ENCODE data around the gene COBLL1. TPM values are rescaled to one million over a fixed set of nuclear protein-coding genes. Genes with fewer than 3 reads are reported as not detected.

The COBLL1 gene
- polyA plus RNA-seq, 6 donors from 2014 or later = 39.0 to 91.5 (median 76.4) TPM

DNA sequence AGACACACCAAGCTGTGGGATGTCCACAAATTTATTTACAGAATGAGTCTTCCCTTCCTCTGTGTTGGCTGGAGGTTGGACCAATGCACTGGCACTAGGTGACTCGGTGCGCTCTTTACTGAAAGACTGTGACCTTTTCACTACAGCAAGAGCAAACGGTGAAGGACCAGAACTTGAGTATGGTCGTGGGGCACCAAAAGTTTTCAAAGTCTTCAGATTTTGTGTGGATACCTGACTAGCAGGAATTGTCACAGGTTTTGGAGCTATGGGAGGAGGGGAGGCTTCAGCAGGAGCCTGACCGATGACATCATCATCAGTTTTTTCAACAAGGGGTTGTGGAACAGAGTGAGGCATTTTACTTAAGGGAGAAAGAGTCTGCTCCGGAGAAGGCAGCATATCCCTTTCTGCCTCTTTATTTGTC, 147.3 kb downstream of the COBLL1 start:
- Mint-ChIP-seq H3K36me3 (peaks cover 35 to 54% of the 10 kb centered on the region in 2 donors), H3K4me1 (peaks cover 0 to 8% (median 5%) of the 10 kb centered on the region in 3 donors), H3K9me3 (no peaks in the 10 kb centered on the region), H3K27me3 (no peaks in the 10 kb centered on the region), H3K4me3 (peak overlapping the region in 2 of 8 donors; percentile 2 to 47), H3K27ac (peak overlapping the region in 2 of 6 donors; percentile 16 to 81)
- ATAC-seq (ENCODE audit: low read depth in 2 of 2) (no peak), DNase-seq (no peak)

DNA sequence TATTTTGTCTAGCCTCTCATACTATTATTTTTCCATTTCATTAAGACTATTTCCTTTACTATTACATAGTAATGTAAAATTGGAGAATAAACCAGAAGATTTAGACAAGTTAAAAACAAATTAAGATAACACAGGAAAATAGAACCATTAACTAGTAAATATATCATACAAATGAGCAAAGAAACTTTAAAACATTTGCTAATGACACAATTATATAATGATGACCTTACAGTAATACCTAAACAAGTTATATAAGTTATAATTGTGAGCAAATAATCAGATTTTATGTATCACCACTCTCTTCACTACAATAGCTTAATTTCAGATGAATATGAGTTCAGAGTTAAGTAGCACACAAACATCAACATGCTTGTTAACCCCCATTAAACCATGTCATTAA, 147.8 kb downstream of the COBLL1 start:
- Mint-ChIP-seq H3K27me3 (no peaks in the 10 kb centered on the region), H3K4me3 (no peak overlapping the region), H3K27ac (no peak overlapping the region), H3K9me3 (no peaks in the 10 kb centered on the region), H3K4me1 (peaks cover 0 to 8% (median 5%) of the 10 kb centered on the region in 3 donors), H3K36me3 (peaks cover 40 to 54% of the 10 kb centered on the region in 2 donors)
- DNase-seq (no peak), ATAC-seq (ENCODE audit: low read depth in 2 of 2) (no peak)

DNA sequence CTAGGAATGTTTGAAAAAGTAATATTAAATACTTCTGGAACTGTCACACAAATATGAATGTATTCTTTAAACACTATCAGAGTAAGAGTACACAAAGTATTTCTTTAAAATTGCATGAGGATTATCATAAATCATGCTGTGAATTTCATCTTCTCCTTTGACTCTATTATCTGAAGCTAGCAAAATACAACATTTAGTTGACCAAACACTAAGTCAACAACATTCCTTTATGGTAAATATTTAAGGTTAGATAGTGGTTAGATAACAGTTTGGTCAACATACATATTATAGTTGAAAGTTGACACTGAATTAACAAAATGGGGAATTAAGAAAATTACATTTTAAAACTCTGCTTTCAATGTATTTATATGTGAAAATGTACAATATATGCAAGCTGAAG, 148.2 kb downstream of the COBLL1 start:
- no peak overlapping the region for H3K4me3 Mint-ChIP-seq
- H3K4me1 Mint-ChIP-seq = peaks cover 0 to 8% (median 5%) of the 10 kb centered on the region in 3 donors
- no peak for ATAC-seq (ENCODE audit: low read depth in 2 of 2)
- DNase-seq = no peak
- no peaks in the 10 kb centered on the region for H3K9me3 Mint-ChIP-seq
- H3K27me3 Mint-ChIP-seq = no peaks in the 10 kb centered on the region
- H3K36me3 Mint-ChIP-seq = peaks cover 40 to 54% of the 10 kb centered on the region in 2 donors
- no peak overlapping the region for H3K27ac Mint-ChIP-seq

DNA sequence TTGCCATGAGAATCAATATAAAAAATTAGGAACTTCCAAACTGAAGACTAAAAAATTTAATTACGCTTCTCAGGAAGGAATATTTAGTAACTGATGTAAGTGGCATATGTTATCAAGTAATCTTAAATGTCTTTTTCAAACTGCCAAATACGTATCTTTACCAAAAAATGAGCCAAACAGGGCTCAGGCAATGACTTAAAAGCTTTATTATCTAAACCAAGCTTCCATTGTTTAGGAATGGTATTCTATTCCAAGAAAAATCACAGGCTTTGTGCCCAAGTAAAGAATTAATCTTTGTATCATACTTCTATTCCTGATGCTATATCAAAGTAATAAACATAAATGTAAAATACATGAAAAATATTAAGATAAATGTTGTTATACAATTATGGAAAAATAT, 148.7 kb downstream of the COBLL1 start:
- DNase-seq (no peak), ATAC-seq (ENCODE audit: low read depth in 2 of 2) (no peak)
- Mint-ChIP-seq H3K4me1 (peaks cover 0 to 8% (median 5%) of the 10 kb centered on the region in 3 donors), H3K9me3 (no peaks in the 10 kb centered on the region), H3K36me3 (peaks cover 40 to 54% of the 10 kb centered on the region in 2 donors), H3K27me3 (no peaks in the 10 kb centered on the region), H3K4me3 (no peak overlapping the region), H3K27ac (no peak overlapping the region)

DNA sequence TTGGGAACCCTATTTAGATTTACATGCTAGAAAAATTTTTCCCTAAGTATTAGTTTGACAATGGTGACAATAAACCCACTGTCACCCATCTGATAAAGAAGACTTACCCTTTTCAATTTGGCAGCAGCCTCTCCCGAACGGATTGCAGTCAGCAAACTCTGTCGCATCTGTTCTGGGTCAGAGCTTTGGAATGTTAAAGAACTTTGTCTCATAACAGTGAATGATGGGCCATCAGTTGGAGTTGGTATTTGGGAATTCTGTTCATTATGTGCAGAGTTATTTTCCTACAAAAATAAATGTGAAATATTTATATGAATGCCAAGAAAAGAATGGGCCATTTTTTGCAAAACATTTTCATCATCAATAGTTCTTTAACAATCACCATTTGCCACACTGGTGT, 149.5 kb downstream of the COBLL1 start:
- Mint-ChIP-seq H3K27ac (no peak overlapping the region), H3K4me1 (peaks cover 0 to 5% (median 4%) of the 10 kb centered on the region in 3 donors), H3K4me3 (no peak overlapping the region), H3K36me3 (peaks cover 40 to 50% of the 10 kb centered on the region in 2 donors), H3K27me3 (no peaks in the 10 kb centered on the region), H3K9me3 (no peaks in the 10 kb centered on the region)
- ATAC-seq (ENCODE audit: low read depth in 2 of 2) (no peak), DNase-seq (no peak)

DNA sequence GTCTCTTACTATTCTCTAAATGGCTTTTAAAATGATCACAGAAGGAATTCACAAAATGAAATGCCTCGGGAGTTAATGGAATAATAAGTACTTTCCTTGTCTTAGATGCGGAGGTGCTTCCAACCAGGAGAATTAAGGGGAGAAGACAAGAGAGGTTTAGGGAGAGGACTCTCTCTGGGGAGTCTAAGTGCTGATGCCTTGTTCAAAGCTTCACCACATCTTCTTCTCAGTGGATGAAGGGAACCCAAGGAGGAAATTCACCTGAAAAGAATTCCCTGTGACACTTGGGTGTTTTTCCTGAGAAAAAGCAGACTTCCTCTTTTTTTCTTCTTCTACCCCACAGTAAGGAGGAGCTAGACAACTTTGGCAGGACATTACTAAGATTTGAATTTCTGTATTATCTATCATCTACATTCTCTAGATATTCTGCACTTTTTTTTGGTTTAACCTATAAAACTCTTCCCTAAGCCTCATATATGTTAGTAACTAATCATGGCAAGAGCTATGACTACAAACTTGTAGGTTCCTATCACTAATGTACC, 150.2 kb downstream of the COBLL1 start:
- no peaks in the 10 kb centered on the region for H3K9me3 Mint-ChIP-seq
- DNase-seq (no peak), ATAC-seq (ENCODE audit: low read depth in 2 of 2) (no peak)
- no peak overlapping the region for H3K4me3 Mint-ChIP-seq
- peak overlapping the region in 2 of 6 donors; percentile 42 to 48 for H3K27ac Mint-ChIP-seq
- H3K27me3 Mint-ChIP-seq = no peaks in the 10 kb centered on the region
- peaks cover 0 to 5% (median 4%) of the 10 kb centered on the region in 3 donors for H3K4me1 Mint-ChIP-seq
- peaks cover 40 to 47% of the 10 kb centered on the region in 2 donors for H3K36me3 Mint-ChIP-seq

DNA sequence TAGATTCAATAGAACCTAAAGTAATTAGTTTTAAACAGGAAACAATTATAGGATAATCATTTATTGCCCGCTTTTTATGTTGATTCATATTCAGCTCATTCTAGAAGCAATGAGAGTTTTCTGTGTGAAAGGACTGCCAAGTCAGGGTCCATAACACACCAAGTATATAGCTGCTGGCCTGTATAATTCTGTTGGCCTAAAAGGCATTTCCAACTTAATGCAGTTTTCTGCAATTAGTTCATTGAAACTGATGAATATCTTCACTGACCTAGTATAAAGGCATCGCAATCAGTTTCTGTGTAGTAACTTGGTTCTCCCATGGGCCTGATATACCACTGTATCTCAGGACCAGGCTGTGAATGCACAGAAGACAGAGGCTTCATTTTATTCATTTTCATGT, 151.3 kb downstream of the COBLL1 start:
- Mint-ChIP-seq H3K27me3 (no peaks in the 10 kb centered on the region), H3K9me3 (no peaks in the 10 kb centered on the region), H3K4me1 (peaks cover 0 to 5% (median 4%) of the 10 kb centered on the region in 3 donors), H3K4me3 (no peak overlapping the region), H3K36me3 (peaks cover 39 to 44% of the 10 kb centered on the region in 2 donors), H3K27ac (no peak overlapping the region)
- ATAC-seq (ENCODE audit: low read depth in 2 of 2) = no peak
- DNase-seq = no peak

DNA sequence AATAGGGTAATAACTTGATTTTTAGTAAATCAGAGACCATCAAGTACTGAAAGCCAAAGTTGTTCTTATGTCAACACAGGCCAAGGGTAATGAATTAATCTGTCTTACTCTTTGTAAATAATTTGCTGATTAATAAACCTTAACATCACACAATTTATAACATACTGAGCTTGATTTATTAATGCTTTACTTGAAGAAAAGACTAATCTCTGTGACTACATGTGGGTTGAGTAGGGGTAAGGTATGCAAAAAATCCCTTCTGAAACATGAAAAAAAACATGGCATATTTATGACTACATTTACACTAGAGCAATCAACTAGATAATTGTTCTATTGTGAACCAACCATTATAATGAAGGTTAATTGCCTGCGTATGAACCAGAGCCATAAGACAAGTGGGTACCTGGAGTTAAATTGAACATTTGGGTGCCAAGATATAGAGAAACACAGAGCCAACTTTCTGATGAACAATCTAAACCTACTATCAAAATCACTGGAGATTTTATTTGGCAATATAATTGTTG, 152.7 kb downstream of the COBLL1 start:
- Mint-ChIP-seq H3K27ac (no peak overlapping the region), H3K4me1 (peaks cover 0 to 5% (median 4%) of the 10 kb centered on the region in 3 donors), H3K36me3 (peaks cover 27 to 33% of the 10 kb centered on the region in 2 donors), H3K9me3 (no peaks in the 10 kb centered on the region), H3K4me3 (no peak overlapping the region), H3K27me3 (no peaks in the 10 kb centered on the region)
- no peak for ATAC-seq (ENCODE audit: low read depth in 2 of 2)
- no peak for DNase-seq

DNA sequence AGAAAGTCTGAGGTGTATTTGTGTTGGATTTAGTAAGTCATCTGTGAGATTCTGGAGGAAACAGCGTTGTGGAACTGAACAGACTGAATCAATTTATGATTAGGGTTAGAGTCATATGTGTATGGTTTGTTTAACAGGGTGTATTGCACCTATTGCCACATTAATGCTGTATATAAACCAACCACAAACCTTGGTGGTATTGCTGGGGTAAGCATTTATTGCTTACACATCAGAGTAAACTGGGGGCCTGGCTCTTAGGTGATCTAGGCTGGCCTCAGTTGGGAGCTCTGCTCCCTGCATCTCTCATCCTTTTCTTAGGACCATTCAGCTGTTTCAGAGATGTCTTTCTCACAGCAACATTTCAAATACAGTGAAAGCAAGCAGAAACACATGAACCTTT, 160.6 kb downstream of the COBLL1 start:
- Mint-ChIP-seq H3K27me3 (no peaks in the 10 kb centered on the region), H3K4me3 (no peak overlapping the region), H3K27ac (peak overlapping the region in 1 of 6 donors; percentile 2), H3K36me3 (peaks cover 25 to 26% of the 10 kb centered on the region in 2 donors), H3K4me1 (no peaks in the 10 kb centered on the region), H3K9me3 (peaks cover 0 to 18% (median 7%) of the 10 kb centered on the region in 7 donors)
- DNase-seq (no peak), ATAC-seq (ENCODE audit: low read depth in 2 of 2) (no peak)

DNA sequence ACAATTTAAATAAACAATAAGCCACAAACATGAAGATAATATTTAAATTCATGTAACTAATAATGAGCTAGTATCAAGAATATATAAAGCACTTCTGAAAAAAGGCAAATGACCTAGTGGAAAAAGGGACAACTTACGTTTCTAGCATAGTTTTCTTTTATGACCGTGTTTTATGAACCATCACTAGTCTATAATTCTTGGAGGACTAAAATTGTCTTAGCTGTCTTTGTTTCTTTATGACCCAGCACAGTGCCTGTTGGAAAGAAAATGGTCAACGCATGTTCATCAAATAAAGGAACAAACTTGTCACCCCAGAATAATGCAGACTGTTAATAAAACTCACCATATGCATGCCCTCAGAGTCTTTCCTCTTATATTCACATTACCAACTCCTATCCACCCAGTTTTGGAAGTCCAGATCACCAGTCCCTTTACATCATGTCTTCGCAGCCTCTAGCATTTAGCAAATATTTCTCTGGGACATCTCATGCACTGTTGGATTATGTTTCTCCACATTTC, 162.9 kb downstream of the COBLL1 start:
- ATAC-seq (ENCODE audit: low read depth in 2 of 2) (no peak), DNase-seq (no peak)
- Mint-ChIP-seq H3K27ac (no peak overlapping the region), H3K27me3 (no peaks in the 10 kb centered on the region), H3K4me1 (no peaks in the 10 kb centered on the region), H3K36me3 (peaks cover 23 to 25% of the 10 kb centered on the region in 2 donors), H3K4me3 (no peak overlapping the region), H3K9me3 (peaks cover 0 to 18% (median 7%) of the 10 kb centered on the region in 7 donors)

DNA sequence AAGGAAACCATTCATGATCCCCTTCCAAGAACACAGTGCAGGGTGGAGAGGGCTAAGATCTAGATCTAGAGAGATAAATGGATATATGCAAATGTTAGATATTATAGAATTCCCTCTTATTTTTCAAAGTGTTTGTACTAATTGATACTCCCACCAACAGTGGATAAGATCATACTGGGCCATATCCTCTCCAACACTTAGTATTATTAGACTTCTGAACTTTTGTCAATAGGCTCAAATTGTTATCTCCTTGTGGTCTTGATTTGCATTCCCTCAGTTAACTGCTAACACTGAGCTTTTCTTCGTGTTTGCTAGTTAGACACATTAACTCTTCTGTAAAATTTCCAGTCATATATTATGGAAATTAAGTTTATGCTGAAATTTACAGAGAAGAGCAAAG, 163.9 kb downstream of the COBLL1 start:
- Mint-ChIP-seq H3K27me3 (no peaks in the 10 kb centered on the region), H3K4me1 (no peaks in the 10 kb centered on the region)

DNA sequence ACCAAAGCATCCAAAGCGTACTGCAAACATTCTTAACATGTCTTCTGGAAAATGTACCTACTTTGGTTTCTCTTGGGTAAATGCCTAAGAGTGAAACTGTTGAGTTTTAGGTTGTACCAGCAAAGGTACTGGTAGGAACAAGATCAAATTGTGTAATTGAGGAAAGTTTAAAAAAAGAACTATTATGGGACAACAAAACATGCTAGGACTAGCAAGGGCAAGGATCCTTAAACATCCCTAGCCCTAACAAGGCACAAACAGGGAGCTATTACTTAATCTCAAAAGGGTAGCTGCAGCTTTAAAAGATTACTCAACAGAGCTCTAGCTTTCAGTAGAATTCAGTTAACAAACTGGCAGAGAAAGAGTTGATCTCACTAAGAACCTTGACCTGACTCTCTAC, 164.4 kb downstream of the COBLL1 start:
- Mint-ChIP-seq H3K27me3 (no peaks in the 10 kb centered on the region), H3K4me3 (no peak overlapping the region)

More for the DNA sequence above, 163.9 kb downstream of the COBLL1 start:
- ATAC-seq (ENCODE audit: low read depth in 2 of 2) (no peak), DNase-seq (no peak)
- H3K27ac Mint-ChIP-seq = peak overlapping the region in 1 of 6 donors; percentile 27
- H3K9me3 Mint-ChIP-seq = peaks cover 0 to 18% (median 7%) of the 10 kb centered on the region in 7 donors
- peaks cover 17 to 25% of the 10 kb centered on the region in 2 donors for H3K36me3 Mint-ChIP-seq
- H3K4me3 Mint-ChIP-seq = no peak overlapping the region

DNA sequence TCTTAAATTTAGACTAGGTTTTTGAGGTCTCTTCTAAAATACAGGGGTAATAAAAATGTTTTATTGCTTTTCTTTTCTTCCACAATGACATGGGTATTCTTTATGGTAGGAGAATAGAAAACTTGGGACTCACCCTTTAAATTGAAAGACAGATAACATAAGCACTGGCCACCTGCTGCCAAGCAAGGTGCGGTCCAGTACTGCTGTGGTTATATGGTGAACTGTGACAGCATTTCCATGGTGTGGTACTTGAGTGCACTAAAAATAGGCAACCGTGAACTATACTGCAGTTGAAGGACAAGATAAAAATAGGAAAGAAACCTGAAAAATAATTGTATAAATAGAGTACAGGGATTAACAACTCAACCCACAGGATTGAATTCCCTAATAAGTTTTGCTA, 165.9 kb downstream of the COBLL1 start:
- Mint-ChIP-seq H3K4me3 (no peak overlapping the region), H3K36me3 (peaks cover 8 to 25% of the 10 kb centered on the region in 2 donors), H3K4me1 (no peaks in the 10 kb centered on the region), H3K27ac (no peak overlapping the region), H3K9me3 (peaks cover 0 to 18% (median 7%) of the 10 kb centered on the region in 7 donors), H3K27me3 (no peaks in the 10 kb centered on the region)
- DNase-seq = no peak
- no peak for ATAC-seq (ENCODE audit: low read depth in 2 of 2)

More for the DNA sequence above, 164.4 kb downstream of the COBLL1 start:
- no peak for DNase-seq
- peaks cover 0 to 18% (median 7%) of the 10 kb centered on the region in 7 donors for H3K9me3 Mint-ChIP-seq
- H3K4me1 Mint-ChIP-seq = no peaks in the 10 kb centered on the region
- peak overlapping the region in 1 of 6 donors; percentile 27 for H3K27ac Mint-ChIP-seq
- ATAC-seq (ENCODE audit: low read depth in 2 of 2) = no peak
- H3K36me3 Mint-ChIP-seq = peaks cover 12 to 25% of the 10 kb centered on the region in 2 donors

DNA sequence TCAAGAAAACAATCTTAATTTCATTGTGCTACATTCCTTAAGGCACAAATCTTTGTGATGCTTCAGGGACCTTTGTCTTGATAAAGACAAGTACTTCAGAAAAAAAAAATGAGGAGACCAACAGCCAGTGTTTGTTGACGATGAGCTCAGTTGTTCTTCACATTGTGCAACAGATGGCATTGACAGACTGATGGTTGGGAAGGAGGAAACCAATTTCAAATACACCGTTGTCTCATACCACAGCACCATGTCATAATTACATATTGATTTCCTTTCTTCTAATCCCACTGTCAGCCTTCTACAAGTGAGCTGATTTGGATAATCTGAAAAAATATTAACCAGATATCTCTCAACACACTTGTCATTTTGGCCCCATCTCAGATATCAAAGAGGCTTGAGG, 166.6 kb downstream of the COBLL1 start:
- H3K27me3 Mint-ChIP-seq = no peaks in the 10 kb centered on the region
- H3K9me3 Mint-ChIP-seq = peaks cover 0 to 18% (median 7%) of the 10 kb centered on the region in 7 donors
- H3K4me1 Mint-ChIP-seq = no peaks in the 10 kb centered on the region
- ATAC-seq (ENCODE audit: low read depth in 2 of 2) (no peak), DNase-seq (no peak)
- H3K4me3 Mint-ChIP-seq = no peak overlapping the region
- H3K27ac Mint-ChIP-seq = no peak overlapping the region
- peaks cover 8 to 29% of the 10 kb centered on the region in 2 donors for H3K36me3 Mint-ChIP-seq

Data from naive B cell (primary cell).